Forelimb muscle (tissue), 1 donor: ENCODE results near the gene TMEM145. TPM values are rescaled to one million over a fixed set of nuclear protein-coding genes. Genes with fewer than 3 reads are reported as not detected.

Experiments
- DNase-seq: peaks from one replicate; pipeline ENCODE4 v3.0.0-alpha.2; 2013; ENCODE audit warnings: low read depth
- polyA plus RNA-seq: library from polyadenylated mRNA; unstranded; fragments of 120-200 nt; gene quantifications from one replicate; pipeline ENCODE4 v1.2.1, GENCODE V29; 2013; ENCODE audit not compliant: insufficient read length

Gene TMEM145
- polyA plus RNA-seq, 1 donor: 0.43 TPM

GRCh38 chr19:42288881-42289555 is 24.1 kb upstream of the TMEM145 start:
- no peak for DNase-seq

- DNase-seq: no peak
These were observed 23.5 kb upstream of the TMEM145 start for GRCh38 chr19:42289556-42290041.

- no peak for DNase-seq
These were observed 23.0 kb upstream of the TMEM145 start for GRCh38 chr19:42290136-42290522.

GRCh38 chr19:42290523-42291434 is 22.3 kb upstream of the TMEM145 start:
- no peak for DNase-seq

- DNase-seq: no peak
These were observed 21.7 kb upstream of the TMEM145 start for GRCh38 chr19:42291435-42291810.

GRCh38 chr19:42292042-42292960 is 20.8 kb upstream of the TMEM145 start:
- DNase-seq: no peak

GRCh38 chr19:42292963-42293362 is 20.1 kb upstream of the TMEM145 start:
- DNase-seq: no peak

GRCh38 chr19:42293540-42293939 is 19.6 kb upstream of the TMEM145 start:
- no peak for DNase-seq

- DNase-seq: no peak
These were observed 19.2 kb upstream of the TMEM145 start for GRCh38 chr19:42293948-42294347.

GRCh38 chr19:42294471-42295137 is 18.5 kb upstream of the TMEM145 start:
- no peak for DNase-seq

- DNase-seq: no peak
These were observed 17.8 kb upstream of the TMEM145 start for GRCh38 chr19:42295342-42295741.

GRCh38 chr19:42295831-42296525 is 17.1 kb upstream of the TMEM145 start:
- DNase-seq: no peak

GRCh38 chr19:42297039-42297438 is 16.1 kb upstream of the TMEM145 start:
- DNase-seq: no peak

GRCh38 chr19:42301646-42302203 is 11.4 kb upstream of the TMEM145 start, which contains the start of gene PRR19:
Gene PRR19, plus strand, starts transcription at chr19:42302132. Its CDS starts 7,453 bp downstream, at chr19:42309585.
- DNase-seq: no peak

- no peak for DNase-seq
These were observed 10.0 kb upstream of the TMEM145 start for GRCh38 chr19:42303101-42303464.

- DNase-seq: no peak
These were observed 9.2 kb upstream of the TMEM145 start for GRCh38 chr19:42303876-42304275.

- no peak for DNase-seq
These were observed 6.5 kb upstream of the TMEM145 start for GRCh38 chr19:42306646-42307045.

- no peak for DNase-seq
These were observed 3.4 kb upstream of the TMEM145 start for GRCh38 chr19:42309686-42310085.

- DNase-seq: no peak
These were observed 1.5 kb upstream of the TMEM145 start for GRCh38 chr19:42311657-42312056.

- DNase-seq: no peak
These were observed 739 bp upstream of the TMEM145 start for GRCh38 chr19:42312370-42312769.
